ENCODE results near the gene IFNG.

Gene IFNG

DNA sequence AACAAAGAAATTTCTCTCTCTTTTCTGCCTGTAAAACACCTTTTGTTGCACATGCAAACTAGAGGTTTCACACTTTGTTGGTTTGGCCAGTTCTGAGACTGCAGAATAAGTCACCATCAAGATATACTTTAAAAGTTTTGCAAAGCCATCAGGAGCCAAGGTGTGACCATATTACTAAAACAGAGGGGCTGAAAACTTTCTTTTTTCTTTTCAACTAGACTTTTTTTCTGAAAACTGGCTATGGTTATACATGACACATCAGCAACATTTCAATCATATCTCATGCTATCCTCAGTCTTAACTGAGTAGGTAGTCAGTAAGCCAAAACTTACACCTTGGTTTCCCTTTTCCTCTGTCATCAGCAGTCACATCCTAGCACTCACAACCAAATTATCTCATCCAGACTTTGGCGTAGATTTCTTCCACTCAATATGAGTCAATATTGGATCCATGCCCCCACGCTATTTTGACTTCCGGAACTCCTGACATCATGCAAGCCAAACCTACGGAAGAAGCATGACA, 4.1 kb upstream of the IFNG start:
- DNase-seq: peak; percentile 32

- DNase-seq: no peak
Observed at GRCh38 chr12:68162374-68162773, 2.8 kb upstream of the IFNG start.

DNA sequence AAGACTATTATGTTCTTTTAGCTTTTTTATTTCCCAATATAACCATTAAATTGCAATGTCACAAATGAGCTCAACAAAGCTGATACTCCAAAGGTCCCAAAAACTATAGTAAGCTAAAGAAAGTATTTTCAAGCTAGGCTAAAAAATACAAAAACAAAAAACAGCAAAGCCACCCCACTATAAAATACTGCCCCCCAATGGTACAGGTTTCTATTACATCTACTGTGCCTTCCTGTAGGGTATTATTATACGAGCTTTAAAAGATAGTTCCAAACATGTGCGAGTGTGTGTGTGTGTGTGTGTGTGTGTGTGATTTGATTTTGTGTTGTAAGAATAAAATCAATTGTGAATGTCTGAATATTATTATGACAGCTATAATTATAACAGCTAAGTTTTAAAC, 1.1 kb downstream of the IFNG start:
- peak; percentile 78 for DNase-seq

DNA sequence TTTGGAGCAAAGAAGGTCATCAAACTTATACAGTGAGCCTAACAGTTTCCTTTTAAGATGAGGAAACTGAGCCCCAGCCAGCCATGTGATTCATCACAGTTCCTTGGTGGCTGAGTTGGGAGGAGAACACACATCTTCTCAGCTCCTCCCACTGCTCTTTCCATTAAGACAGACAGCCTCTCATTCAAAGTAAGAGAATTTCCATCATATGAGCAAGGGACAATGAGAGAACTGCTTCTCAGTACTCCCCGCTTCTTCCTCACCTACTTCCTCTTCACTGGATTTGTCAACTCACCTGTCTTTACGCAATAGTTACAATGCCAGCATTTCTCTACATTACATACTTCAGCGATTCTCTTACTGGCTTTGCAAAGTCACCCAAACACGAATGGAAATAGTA, 2.2 kb downstream of the IFNG start:
- DNase-seq: peak; percentile 19

GRCh38 chr12:68156636-68157035, 2.9 kb downstream of the IFNG start:
- DNase-seq: no peak

DNA sequence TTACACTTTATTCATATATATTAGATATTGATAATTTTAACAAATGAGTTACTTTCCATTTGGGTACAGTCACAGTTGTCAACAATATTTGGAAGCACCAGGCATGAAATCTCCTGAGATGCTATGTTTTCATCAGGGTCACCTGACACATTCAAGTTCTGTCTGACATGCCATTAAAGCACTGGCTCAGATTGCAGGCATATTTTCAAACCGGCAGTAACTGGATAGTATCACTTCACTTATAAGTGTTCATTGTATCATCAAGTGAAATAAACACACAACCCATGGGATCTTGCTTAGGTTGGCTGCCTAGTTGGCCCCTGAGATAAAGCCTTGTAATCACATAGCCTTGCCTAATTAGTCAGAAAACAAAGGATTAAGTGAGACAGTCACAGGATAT, 4.8 kb downstream of the IFNG start:
- DNase-seq: no peak

- no peak for DNase-seq
Observed at GRCh38 chr12:68148261-68148951, 11.1 kb downstream of the IFNG start.

DNA sequence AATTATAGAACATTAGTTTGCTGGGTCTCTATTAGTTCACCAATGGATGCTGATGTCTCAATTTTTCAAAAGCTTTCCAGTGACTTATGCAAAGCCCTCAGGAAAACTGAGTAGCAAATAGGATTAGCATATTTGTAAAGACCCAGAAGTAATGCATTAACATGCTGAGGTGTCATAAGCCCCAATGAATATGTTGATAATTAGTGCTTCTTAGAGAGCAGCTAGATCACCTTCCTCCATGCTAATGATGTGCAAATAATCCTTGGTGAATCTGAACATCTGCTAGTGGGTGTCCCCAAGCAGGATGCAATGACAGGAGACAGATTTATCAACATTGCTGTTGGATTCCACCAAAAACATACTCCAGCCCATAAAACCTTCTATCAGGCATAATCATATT, 19.0 kb downstream of the IFNG start:
- no peak for DNase-seq

DNA sequence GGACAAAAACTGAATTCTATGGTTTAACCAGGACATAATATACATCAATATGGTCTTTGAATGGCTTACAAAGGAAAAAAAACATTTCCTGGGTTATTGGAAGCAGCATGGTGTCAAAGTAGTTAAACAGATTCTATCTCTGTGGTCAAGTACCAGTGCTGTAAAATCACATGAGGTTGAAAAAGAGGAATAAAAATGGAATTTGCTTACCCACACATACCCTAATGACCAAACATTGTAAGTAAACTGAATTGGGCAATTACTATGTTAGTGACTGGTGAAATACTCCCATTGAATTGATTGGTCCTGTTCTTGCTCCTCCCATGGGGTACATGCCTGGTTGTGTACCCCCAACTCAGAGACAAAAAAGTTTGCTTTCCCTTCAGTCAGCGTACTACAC, 19.6 kb downstream of the IFNG start:
- DNase-seq: no peak

- no peak for DNase-seq
Observed at GRCh38 chr12:68139001-68139400, 20.5 kb downstream of the IFNG start.

DNA sequence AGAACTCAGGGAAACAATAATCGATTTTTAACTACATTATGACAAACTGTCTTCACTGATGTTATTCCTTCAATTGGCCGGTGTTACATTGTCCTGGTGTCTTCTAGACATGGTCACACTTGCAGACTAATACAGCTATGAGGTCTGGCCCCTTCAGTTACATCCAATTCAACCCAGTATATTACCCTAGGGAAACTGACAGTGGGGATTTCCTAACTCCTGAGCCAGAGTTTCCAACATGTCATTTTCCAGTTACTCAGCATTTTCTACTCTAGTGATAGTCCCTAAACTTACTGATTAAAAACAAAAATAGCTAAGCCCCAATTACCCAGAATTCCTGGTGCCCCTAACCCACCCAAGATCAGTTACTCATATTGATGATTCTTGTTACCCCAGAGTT, 21.1 kb downstream of the IFNG start:
- no peak for DNase-seq

DNA sequence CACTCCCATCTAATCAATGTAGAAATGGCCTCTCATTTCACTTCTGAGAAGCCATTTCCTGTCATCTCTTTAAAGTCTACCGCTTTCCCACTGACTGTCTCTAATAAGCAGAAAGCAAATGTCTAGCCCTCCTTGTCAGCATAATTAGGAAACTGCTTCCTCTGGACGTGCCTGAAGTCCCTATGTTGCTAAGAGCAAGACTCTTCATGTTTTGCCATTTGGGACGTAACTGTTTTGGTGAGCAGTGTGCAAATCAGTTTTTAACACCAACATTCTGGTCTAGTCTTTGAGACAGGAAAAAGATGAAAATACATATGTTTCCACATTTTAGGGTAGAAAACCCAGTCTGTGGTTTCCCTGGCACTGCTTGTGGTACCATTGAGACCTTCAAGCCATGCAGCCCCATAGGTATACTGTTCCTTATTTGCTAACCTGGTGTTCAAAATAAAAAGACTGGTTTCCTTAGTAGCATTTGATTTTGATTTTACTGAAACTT, 22.2 kb downstream of the IFNG start:
- no peak for DNase-seq

GRCh38 chr12:68135520-68135919, 24.0 kb downstream of the IFNG start:
- DNase-seq: no peak

DNA sequence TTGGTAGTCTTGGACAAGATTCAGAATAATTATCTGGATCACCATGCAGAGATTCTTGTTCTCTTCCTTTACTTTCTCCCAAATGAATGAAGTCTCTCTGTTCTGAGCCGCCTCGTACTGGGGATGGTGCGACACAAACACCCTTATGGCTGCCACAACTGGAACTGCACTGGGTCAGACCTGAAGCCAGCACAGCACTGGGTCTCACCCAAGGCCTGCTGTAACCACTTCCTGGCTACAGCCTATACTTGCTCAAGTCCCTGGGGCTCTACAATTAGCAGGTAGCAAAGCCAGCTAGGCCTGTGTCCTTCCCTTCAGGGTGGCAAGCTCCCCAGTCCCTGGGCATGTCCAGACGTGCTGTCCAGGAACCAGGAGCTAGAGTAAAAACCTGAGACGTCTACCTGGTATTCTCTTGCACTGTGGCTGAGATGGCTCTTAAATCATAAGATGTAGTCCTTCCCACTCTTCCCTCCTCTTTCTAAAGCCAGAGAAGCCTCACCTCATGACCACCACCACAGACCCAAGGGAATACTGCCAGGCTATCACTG, 27.6 kb downstream of the IFNG start:
- no peak for DNase-seq

DNA sequence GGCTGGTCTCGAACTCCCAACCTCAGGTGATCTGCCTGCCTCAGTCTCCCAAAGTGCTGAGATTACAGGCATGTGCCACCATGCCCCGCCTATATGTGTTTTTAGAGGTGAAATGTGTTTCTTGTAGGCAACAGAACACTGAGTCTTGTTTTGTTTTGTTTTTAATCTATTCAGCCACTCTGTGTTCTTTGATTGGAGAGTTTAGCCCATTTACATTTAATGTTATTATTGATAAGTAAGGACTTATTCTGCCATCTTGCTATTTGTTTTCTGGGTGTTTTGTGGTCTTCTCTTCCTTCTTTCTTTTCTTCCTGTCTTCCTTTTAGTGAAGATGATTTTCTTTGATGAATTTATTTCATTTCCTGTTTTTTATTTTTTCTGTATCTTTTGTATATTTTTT, 29.6 kb downstream of the IFNG start:
- DNase-seq: no peak

DNA sequence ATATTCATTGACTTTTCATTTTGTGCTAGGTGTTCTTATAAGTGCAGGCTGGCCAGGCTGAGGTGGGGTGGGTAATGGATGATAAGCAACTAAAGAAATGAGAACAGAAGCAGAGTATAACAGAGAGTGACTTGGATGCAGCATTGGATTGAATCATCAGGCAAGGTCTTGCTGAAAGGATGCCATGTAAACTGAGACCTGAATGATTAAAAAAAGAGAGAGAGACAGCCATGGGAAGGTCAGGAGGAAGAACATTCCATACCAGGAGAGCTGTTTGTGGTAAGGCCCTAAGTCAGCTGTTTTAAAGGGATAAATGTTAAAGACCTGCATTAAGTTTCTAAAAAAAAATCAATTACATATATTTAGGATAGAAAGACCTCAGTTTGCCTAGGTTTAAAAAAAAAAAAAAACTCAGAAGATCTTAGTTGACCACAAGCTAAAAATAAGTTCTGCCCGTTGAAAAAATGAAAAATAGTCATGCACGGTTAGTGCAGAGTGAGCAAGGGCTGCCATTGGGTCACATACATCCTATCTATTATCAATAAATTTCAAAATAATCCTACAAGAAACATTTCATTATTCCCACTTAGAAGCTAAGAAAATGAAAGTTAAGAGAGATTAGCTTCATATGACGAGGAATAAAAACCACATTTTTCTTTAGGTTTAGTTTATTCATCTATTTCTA, 37.2 kb downstream of the IFNG start:
- no peak for DNase-seq

DNA sequence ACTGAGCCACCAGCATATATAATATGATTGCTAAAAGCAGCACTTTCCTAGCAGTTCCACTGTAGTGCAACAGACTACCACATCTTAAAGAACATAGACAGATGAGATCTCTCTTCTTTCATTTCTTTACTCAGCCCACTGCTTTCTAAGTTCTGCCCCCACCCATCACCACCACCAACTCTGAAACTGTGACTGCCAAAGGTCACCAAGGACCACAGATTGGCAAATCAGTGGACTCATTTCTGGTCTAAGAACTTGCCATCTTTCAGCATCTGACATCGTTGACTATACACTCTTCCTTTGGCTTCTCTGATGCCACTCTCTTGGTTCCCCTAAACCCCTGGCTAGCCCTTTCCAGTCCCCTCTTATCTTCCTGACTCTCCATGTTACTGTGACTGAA, 38.4 kb downstream of the IFNG start:
- no peak for DNase-seq

DNA sequence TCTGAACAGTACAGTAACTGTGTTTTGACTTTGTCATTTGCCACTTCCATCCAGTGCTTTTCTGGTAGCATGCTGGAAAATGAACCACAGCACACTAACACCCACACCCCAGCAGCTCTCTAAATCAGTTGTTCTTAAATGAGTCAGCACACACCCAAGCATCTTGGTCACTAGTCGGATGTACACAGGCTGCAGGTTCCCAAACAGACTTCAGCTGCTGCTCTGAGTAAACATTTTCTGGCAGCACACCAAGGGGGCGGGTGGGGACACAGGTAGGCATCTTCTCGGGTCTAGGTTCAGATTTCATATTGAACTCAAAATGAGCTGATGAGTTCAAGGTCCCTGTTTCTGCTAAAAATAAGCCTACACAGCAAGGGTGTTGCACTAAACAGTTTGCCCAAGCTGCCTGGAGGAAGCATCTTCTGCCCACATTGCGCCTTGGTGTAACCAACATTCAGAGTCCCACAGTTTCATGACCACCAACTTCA, 39.8 kb downstream of the IFNG start:
- peak; percentile 56 for DNase-seq

DNA sequence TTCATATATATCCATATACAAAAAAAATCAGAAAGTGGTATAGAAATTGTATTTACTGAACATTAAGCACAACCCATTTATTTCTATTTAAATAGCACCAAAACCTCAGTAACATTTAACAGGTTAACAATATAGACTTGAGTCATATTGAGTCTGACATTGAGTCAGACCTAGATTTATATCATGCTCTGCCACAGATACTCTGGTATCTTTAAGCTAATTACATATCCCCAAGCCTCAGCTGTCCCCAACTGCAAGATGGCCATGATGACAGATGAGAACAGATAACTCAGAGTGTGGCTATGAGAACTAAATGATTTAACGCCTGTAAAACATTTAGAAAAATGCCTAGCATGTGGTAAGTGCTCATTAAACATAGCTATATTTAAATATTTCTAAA, 40.3 kb downstream of the IFNG start:
- DNase-seq: peak; percentile 11

DNA sequence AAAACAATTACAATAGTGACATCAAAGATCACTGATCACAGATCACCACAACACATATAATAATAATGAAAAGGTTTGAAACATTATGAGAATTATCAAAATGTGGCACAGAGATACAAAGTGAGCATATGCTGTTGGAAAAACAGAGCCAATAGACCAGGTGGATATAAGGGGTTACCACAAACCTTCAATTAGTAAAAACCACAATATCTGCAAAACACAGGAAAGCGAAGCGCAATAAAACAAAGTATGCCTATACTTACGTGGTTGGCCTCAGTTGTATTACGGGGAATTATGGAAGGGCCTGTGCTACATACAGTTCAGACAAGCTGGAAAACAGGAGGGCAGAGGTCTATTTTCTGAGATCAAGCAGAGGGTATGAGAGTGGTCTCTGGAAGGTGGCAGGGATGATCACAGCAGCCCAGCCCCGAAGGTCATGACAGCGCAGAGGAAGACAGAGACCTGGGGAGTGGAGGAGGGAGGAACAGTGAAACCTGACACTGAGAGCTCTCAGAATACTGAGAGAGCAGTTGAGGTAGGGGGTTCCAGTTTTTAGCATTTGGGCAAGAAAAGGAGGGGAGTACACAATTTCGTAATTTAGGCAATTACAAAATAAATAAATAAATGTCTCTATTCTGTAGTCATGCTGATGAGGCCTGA, 41.3 kb downstream of the IFNG start:
- peak; percentile 29 for DNase-seq

DNA sequence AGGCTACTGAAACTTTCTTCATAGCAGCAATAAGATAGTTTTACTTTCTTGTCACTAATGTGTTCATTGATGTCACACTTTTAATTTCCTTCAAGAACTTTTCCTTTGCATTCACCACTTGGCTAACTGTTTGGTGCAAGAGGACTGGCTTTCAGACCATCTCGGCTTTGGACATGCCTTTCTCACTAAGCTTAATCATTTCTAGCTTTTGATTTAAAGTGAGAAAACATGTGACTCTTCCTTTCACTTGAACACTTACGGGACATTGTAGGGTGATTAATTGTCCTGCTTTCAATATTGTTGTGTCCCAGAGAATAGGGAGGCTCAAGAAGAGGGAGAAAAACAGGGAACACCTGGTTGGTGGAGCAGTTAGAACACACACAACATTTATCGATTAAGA, 41.9 kb downstream of the IFNG start:
- peak; percentile 10 for DNase-seq

DNA sequence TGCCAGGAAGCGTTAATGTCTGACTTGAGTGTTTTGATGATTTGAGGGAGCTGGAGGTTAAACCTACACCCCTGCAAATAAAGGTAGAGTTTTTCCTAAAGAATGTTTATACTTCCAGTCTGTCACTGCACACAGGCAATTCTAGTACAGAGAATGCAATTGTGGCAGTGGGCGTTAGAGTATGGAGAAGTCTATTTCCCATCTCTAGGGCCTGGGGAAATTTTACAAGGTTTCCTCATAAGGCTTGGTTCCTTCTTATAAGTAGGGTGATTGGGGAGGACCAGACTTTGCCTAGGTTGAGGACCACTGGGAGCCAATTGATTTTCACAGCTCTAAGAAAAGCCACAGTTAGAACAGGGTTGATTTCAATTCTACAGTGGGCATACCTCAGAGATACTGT, 44.3 kb downstream of the IFNG start:
- no peak for DNase-seq

- DNase-seq: no peak
Observed at GRCh38 chr12:68114606-68115005, 44.9 kb downstream of the IFNG start.

All from CD4-positive, alpha-beta T cell treated with Interleukin-17A for 1 hour (primary cell).